PC-9 (cell line): ENCODE results near the gene MARCHF3.

ENCODE experiments used
- CTCF ChIP-seq: fragments of 200-600 bp; sonication (generic); conservative IDR thresholded peaks from 2 replicates; pipeline ENCODE4 v1.6.1; 2017; ENCODE audit warnings: mixed run types, antibody characterized with exemption, mild to moderate bottlenecking, moderate library complexity
- EZH2 ChIP-seq: fragments of 200-600 bp; sonication (generic); IDR thresholded peaks from 2 replicates; pipeline ENCODE4 v1.8.0; 2017; ENCODE audit warnings: antibody characterized with exemption, low read depth

GRCh38 chr5:126981222-126981621, 49.1 kb downstream of the MARCHF3 start:
- TF ChIP-seq CTCF (no peak), EZH2 (no peak)
